ELF-1 (cell line): ENCODE results near the gene TNS4.
"Not testable (repeated sequence)": the region's sequence is repeated elsewhere in the genome, so short reads cannot be mapped to it uniquely, and the experiment has no call there.

Experiments
- DNase-seq: peaks from one replicate; pipeline ENCODE4 v3.0.0-alpha.2; 2016; ENCODE audit warnings: low read depth, low spot score

TNS4 gene, protein sequence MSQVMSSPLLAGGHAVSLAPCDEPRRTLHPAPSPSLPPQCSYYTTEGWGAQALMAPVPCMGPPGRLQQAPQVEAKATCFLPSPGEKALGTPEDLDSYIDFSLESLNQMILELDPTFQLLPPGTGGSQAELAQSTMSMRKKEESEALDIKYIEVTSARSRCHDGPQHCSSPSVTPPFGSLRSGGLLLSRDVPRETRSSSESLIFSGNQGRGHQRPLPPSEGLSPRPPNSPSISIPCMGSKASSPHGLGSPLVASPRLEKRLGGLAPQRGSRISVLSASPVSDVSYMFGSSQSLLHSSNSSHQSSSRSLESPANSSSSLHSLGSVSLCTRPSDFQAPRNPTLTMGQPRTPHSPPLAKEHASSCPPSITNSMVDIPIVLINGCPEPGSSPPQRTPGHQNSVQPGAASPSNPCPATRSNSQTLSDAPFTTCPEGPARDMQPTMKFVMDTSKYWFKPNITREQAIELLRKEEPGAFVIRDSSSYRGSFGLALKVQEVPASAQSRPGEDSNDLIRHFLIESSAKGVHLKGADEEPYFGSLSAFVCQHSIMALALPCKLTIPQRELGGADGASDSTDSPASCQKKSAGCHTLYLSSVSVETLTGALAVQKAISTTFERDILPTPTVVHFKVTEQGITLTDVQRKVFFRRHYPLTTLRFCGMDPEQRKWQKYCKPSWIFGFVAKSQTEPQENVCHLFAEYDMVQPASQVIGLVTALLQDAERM

GRCh38 chr17:40501499-40501911 is at the start of gene TNS4:
Gene TNS4 (minus strand): TSS chr17:40501623. CDS start chr17:40496425, 5,198 bp downstream.
- DNase-seq, result no peak

GRCh38 chr17:40550608-40551007 is 49.2 kb upstream of the TNS4 start:
- no peak for DNase-seq

DNA sequence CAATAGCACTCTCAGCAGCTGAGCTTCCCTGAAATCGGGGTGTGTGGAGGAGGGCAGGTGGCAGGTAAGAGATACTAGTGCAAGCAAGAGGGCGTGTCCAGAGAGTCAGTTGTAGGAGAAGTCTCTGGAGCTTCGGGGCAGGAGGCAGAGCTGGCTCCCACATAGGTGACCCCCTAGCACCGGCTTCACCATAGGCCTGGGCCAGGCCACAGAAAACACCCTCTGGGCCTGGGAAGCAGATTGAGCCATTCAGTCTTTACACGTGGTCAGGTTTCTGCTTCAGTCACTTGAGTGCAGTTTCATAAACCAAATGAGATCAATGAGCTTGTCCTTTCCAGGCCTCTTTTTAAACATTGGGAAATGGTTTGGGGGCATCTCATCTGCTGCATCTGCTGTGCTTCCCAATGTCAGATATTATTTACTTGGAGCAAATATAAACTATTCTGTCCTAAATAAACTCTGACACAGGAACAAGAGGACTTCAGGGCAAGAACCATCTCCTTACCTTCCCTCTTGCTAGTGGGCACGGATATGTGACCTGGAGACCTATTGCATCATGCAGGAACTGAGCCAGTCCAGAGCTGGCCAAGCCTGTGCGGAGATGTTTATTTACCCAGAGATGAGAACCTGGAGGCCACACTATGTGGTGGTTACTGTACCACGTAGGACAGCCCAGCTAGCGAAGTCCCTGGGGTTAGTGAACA is 47.7 kb upstream of the TNS4 start:
- DNase-seq, result no peak

DNA sequence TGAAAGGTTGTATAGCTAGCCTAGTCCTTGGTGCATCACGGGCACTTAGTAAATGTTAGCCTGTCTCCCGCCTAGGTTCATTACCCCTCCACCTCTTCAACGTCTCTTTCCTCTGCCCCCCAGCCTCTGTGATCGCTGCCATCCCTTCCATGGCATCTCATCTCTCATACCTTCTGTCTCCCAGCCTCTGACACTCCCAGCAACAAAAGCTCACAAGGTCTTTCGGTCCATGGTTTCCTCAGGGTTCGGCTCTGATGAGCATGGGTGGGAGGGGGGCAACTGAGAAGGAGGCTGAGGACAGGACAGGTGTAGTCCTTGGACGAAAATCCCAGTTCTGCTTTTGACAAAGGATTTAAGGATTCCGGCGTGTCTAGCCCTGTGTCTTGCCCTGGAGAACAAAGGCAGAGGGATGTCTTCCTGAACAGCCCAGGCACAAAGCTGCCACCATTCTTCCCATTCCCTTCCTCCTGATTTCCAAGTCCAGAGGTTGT is 47.1 kb upstream of the TNS4 start:
- no peak for DNase-seq

- no peak for DNase-seq
Observed at GRCh38 chr17:40547785-40548478, 46.5 kb upstream of the TNS4 start.

GRCh38 chr17:40547079-40547784 is 45.8 kb upstream of the TNS4 start:
- DNase-seq, result no peak

- not testable (repeated sequence) for DNase-seq
Observed at GRCh38 chr17:40546497-40546896, 45.1 kb upstream of the TNS4 start.

- no peak for DNase-seq
Observed at GRCh38 chr17:40545660-40546059, 44.2 kb upstream of the TNS4 start.

DNA sequence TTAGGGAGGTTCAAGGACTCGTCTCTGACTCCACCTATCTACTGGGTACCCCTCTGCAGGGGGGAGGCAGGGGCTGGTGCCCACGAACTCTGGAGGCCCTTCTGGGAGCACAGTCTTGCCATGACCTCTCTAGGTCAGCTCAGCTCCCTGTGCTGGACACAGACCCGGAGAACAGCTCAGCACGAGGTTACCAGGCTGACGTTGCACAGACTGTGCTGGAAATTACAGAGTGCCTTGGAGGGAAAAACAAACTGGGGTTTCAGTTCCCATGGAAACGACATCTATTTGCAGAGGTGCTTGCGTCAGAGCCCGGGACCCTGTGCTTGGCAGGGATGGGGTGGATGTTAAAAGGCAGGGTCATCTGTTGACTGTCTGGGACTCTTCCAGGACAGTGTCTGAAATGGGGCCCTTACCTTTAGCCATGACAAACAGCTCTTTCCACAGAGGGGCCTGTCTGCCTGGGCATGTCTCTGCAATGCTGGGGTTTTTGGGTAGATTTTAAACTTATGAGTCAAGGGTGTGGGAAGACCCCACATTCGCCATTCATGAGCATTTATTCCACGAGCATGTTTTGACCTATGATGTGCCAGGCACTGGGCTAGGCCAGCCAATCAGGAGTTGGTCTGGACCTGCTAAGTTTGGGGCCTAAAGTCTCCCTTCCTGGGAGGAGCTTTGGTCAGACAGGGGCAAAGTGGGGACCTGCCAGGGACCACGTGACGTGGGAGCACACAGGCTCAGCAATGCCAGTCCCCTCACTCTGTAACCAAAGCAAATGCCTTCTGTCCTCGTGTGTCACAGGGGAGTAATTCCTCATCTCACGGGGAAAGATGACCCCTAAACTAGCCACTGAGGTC is 41.4 kb upstream of the TNS4 start:
- DNase-seq, result no peak

DNA sequence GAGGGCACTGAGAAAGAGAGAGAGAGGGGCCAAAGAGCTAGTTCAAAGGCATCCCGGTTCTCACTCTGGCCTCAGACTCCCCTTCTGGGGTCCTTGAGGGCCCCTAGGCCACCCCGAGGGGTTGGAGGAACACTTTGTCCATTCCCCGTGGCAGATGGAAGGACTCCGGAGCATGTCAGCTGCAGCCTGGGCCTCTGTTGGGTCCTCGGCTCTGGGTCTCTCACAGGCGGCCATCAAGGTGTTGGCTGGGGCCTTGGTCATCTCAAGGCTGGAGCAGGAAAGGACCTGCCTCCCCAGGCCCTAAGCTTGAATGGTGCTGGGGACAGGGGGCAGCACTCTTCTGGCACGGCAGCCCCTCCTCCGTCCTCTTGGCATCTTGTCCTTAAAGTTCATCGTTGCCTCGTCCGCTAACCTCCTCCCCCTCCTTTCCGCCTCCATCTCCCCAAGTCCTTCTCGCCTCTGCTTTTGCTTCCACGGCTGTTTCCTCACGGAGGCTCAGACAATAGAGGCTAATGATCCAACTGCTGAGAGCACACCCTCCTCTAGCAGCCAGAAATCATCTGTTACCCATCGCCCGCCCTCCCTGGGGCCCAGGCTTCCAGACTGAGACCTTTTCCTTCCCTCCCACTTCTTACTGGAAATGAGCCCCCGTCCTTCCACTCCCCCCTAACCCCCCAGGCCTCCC is 40.6 kb upstream of the TNS4 start:
- no peak for DNase-seq

GRCh38 chr17:40541060-40541872 is 39.8 kb upstream of the TNS4 start:
- no peak for DNase-seq

DNA sequence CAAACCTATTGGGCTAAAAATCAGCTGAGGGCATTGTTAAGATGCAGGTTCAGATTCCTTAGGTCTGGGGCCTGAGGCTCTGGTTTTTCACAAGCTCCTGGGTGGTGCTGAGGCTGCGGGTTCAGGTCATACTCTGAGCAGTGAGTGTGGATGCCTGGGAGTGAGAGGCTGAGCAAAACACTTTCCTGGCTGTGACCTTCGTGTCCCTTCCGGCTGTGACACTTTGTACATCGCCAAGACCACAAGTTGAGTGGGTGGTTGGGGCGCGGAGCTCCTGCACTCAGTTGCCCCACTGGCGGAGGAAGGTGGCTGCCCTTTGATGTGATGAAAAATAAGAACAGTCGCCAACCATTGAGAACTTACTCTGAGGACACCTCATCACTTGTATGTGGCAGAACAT is 39.0 kb upstream of the TNS4 start:
- DNase-seq, result no peak

DNA sequence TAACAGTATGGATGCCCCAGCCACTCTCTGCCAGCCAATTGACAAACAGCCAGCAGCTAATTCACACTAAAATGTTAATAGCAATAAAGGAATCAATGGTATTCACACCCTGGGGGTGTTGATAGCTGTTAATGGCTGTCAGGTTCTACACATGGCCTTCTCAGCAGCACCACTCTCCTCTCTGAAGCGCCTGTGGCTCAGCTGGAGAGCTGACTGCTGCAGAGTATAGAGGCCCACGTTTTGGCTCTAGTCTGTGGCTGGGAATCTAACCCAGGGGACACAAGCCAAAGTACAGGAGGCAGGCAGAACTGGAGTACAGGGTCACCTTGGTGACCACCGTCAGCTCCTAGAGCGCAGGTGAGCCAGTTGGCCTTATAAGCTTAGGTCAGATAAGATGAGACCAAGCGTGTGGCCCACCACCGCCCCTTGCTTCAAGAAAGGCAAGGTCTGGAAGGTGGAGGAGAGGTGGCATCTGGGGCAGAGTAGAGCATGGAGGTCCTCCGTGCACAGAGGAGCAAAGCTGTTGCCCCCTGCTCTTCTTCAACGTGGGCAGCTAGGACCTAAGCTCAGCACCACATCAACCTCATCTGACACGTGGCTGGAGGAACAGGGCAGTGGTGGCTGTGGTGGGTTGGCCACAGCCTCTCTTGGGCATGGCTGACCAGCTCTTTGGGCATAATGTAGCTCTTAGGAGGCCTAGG is 38.4 kb upstream of the TNS4 start:
- peak; percentile 52 for DNase-seq

GRCh38 chr17:40538936-40539705 is 37.7 kb upstream of the TNS4 start:
- DNase-seq, result no peak

- no peak for DNase-seq
Observed at GRCh38 chr17:40538019-40538935, 36.9 kb upstream of the TNS4 start.
